CD4-positive, alpha-beta T cell (primary cell): ENCODE results near the gene OR56A3. TPM values are rescaled to one million over a fixed set of nuclear protein-coding genes. Genes with fewer than 3 reads are reported as not detected.
"Not testable (repeated sequence)": the region's sequence is repeated elsewhere in the genome, so short reads cannot be mapped to it uniquely, and the experiment has no call there.

Experiments
- ATAC-seq: fragments of 200-7000 bp; cut with Tn5 transposase; one replicate; pipeline ENCODE4 v1.10.0; 2022; ENCODE audit warnings: mild to moderate bottlenecking; ENCODE audit not compliant: poor library complexity
- CTCF ChIA-PET: fragments of 350-600 bp; sonication (Branson Sonifier 250); formaldehyde crosslinking; loops from one replicate; lab custom pipeline; 2021; ENCODE audit warnings: antibody characterized with exemption, inconsistent platforms; lab: Charles Lee
- POLR2A ChIA-PET: fragments of 350-600 bp; sonication (Branson Sonifier 250); formaldehyde crosslinking; loops from one replicate; lab custom pipeline; 2021; ENCODE audit warnings: antibody characterized with exemption, inconsistent platforms; lab: Charles Lee
- DNase-seq, 14 experiments: peaks; one replicate each; pipeline ENCODE4 v3.0.0-alpha.2; 2013 to 2020; ENCODE audit warnings: mixed read lengths in 2 of 14
- H3K27ac ChIP-seq, 2 donors: one replicate each; pipeline versions ENCODE4 v1.5.1 to v1.7.0; 2013; ENCODE audit warnings: low read length in 2 of 2, low read depth in 1 of 2, mild to moderate bottlenecking in 1 of 2
- H3K27me3 ChIP-seq, 2 experiments: 1 replicate in 1 of 2; 2 replicates in 1 of 2; pipeline versions ENCODE4 v1.6.1 to v1.7.0; 2013; ENCODE audit warnings: low read length in 2 of 2, control low read depth in 1 of 2, mild to moderate bottlenecking in 1 of 2, moderate library complexity in 1 of 2; ENCODE audit not compliant: insufficient read depth in 2 of 2, control insufficient read depth in 1 of 2
- H3K36me3 ChIP-seq: one replicate; pipeline ENCODE4 v1.6.1; 2013; ENCODE audit warnings: low read length, control low read depth; ENCODE audit not compliant: insufficient read depth
- H3K4me1 ChIP-seq: one replicate; pipeline ENCODE4 v1.6.1; 2013; ENCODE audit warnings: low read length, control low read depth; ENCODE audit not compliant: insufficient read depth
- H3K4me3 ChIP-seq: one replicate; pipeline ENCODE4 v1.5.1; 2013; ENCODE audit warnings: mild to moderate bottlenecking, low read length, moderate library complexity
- H3K9me3 ChIP-seq, 2 experiments: 1 replicate in 1 of 2; 2 replicates in 1 of 2; pipeline versions ENCODE4 v1.6.1 to v1.7.0; 2013; ENCODE audit warnings: low read length in 2 of 2, mild to moderate bottlenecking in 2 of 2, control low read depth in 1 of 2, moderate library complexity in 1 of 2; ENCODE audit not compliant: control insufficient read depth in 1 of 2, insufficient read depth in 1 of 2
- H3K27ac Mint-ChIP-seq: one replicate; pipeline ENCODE4 v1.8.0; 2020; ENCODE audit warnings: mixed read lengths
- H3K27me3 Mint-ChIP-seq: one replicate; pipeline ENCODE4 v1.8.0; 2021; ENCODE audit warnings: mixed read lengths
- H3K36me3 Mint-ChIP-seq: one replicate; pipeline ENCODE4 v1.8.0; 2021; ENCODE audit warnings: low read depth, mixed read lengths
- H3K4me1 Mint-ChIP-seq: one replicate; pipeline ENCODE4 v1.8.0; 2021; ENCODE audit warnings: low read depth, mixed read lengths
- H3K4me3 Mint-ChIP-seq: one replicate; pipeline ENCODE4 v1.8.0; 2020; ENCODE audit warnings: mild to moderate bottlenecking, mixed read lengths
- H3K9me3 Mint-ChIP-seq: one replicate; pipeline ENCODE4 v1.8.0; 2020; ENCODE audit warnings: mixed read lengths
- intact Hi-C, 2 experiments: fragments of 100-400 bp; cut with DNase I in 1 of 2; cut with micrococcal nuclease in 1 of 2; formaldehyde crosslinking; loops; one replicate each; pipeline versions ENCODE4 v1.15.1 to v1.9.0; 2023 to 2025; cut with DNase I, micrococcal nuclease
- total RNA-seq, 174 experiments: library from RNA in 2 of 174; stranded (reverse) in 2 of 174; gene quantifications; one replicate each; pipeline ENCODE4 v1.2.3 and lab custom pipeline; 2021 to 2026
- TF ChIP-seq, protein P1 (sequence below): fragments of 200-600 bp; IDR thresholded peaks from one replicate; pipeline ENCODE4 v1.8.0; 2022; ENCODE audit warnings: antibody characterized with exemption, mild to moderate bottlenecking

OR56A3 gene
- total RNA-seq, 2 experiments from 2014 or later, result not detected

- Histone ChIP-seq H3K4me3 (no peak overlapping the region), H3K27ac (no peak overlapping the region), H3K4me1 (no peaks in the 10 kb centered on the region), H3K9me3 (peaks cover 0 to 15% of the 10 kb centered on the region in 2 experiments), H3K27me3 (peaks cover 0 to 5% of the 10 kb centered on the region in 2 experiments), H3K36me3 (no peaks in the 10 kb centered on the region)
- DNase-seq (no peak), ATAC-seq (no peak)
- Mint-ChIP-seq H3K9me3 (no peaks in the 10 kb centered on the region), H3K4me1 (no peaks in the 10 kb centered on the region), H3K4me3 (no peak overlapping the region), H3K27ac (no peak overlapping the region), H3K27me3 (peaks cover 6% of the 10 kb centered on the region), H3K36me3 (no peaks in the 10 kb centered on the region)
- TF ChIP-seq, protein P1, sequence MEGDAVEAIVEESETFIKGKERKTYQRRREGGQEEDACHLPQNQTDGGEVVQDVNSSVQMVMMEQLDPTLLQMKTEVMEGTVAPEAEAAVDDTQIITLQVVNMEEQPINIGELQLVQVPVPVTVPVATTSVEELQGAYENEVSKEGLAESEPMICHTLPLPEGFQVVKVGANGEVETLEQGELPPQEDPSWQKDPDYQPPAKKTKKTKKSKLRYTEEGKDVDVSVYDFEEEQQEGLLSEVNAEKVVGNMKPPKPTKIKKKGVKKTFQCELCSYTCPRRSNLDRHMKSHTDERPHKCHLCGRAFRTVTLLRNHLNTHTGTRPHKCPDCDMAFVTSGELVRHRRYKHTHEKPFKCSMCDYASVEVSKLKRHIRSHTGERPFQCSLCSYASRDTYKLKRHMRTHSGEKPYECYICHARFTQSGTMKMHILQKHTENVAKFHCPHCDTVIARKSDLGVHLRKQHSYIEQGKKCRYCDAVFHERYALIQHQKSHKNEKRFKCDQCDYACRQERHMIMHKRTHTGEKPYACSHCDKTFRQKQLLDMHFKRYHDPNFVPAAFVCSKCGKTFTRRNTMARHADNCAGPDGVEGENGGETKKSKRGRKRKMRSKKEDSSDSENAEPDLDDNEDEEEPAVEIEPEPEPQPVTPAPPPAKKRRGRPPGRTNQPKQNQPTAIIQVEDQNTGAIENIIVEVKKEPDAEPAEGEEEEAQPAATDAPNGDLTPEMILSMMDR, result no peak
- CTCF ChIA-PET, result no interaction called here
- intact Hi-C loops, result no loop called here
- POLR2A ChIA-PET, result no interaction called here
These were observed 3.5 kb upstream of the OR56A3 start for GRCh38 chr11:5938603-5938965.

GRCh38 chr11:5940748-5941147 lies 1.3 kb upstream of the OR56A3 start:
- Histone ChIP-seq H3K36me3 (no peaks in the 10 kb centered on the region), H3K27me3 (peaks cover 0 to 11% of the 10 kb centered on the region in 2 experiments), H3K9me3 (peaks cover 0 to 9% of the 10 kb centered on the region in 2 experiments), H3K4me3 (no peak overlapping the region), H3K4me1 (no peaks in the 10 kb centered on the region), H3K27ac (no peak overlapping the region)
- CTCF ChIA-PET, result no interaction called here
- H3K4me3 Mint-ChIP-seq, result no peak overlapping the region
- ATAC-seq, result no peak
- H3K9me3 Mint-ChIP-seq, result no peaks in the 10 kb centered on the region
- peaks cover 10% of the 10 kb centered on the region for H3K27me3 Mint-ChIP-seq
- no peak overlapping the region for H3K27ac Mint-ChIP-seq
- no peak for DNase-seq
- no peaks in the 10 kb centered on the region for H3K4me1 Mint-ChIP-seq
- POLR2A ChIA-PET, result no interaction called here
- no peaks in the 10 kb centered on the region for H3K36me3 Mint-ChIP-seq
- intact Hi-C loops, result no loop called here
- TF ChIP-seq, protein P1, result no peak

GRCh38 chr11:5955586-5955985 lies 13.5 kb downstream of the OR56A3 start:
- Mint-ChIP-seq H3K4me1 (no peaks in the 10 kb centered on the region), H3K9me3 (no peaks in the 10 kb centered on the region), H3K27ac (no peak overlapping the region), H3K27me3 (no peaks in the 10 kb centered on the region), H3K4me3 (no peak overlapping the region), H3K36me3 (no peaks in the 10 kb centered on the region)
- ChIA-PET POLR2A (no interaction called here), CTCF (no interaction called here)
- Histone ChIP-seq H3K9me3 (peaks cover 0 to 7% of the 10 kb centered on the region in 2 experiments), H3K27ac (no peak overlapping the region), H3K36me3 (no peaks in the 10 kb centered on the region), H3K27me3 (no peaks in the 10 kb centered on the region), H3K4me1 (no peaks in the 10 kb centered on the region), H3K4me3 (no peak overlapping the region)
- no peak for DNase-seq
- ATAC-seq, result no peak
- intact Hi-C loops, result no loop called here
- TF ChIP-seq, protein P1, result no peak

- DNase-seq, H3K27me3 ChIP-seq, H3K4me1 ChIP-seq, H3K27ac Mint-ChIP-seq, H3K27me3 Mint-ChIP-seq, H3K4me3 Mint-ChIP-seq, H3K27ac ChIP-seq, H3K36me3 Mint-ChIP-seq, ATAC-seq, intact Hi-C loops, H3K4me3 ChIP-seq, CTCF ChIA-PET, H3K4me1 Mint-ChIP-seq, POLR2A ChIA-PET, H3K36me3 ChIP-seq: not testable (repeated sequence)
- H3K9me3 ChIP-seq, result peaks cover 11 to 19% of the 10 kb centered on the region in 2 experiments
- peaks cover 13% of the 10 kb centered on the region for H3K9me3 Mint-ChIP-seq
These were observed 18.8 kb downstream of the OR56A3 start for GRCh38 chr11:5960704-5961320.
